C4-2B (cell line): ENCODE results near the gene SLC5A2.
A peak's percentile ranks its signal among the peaks of the same experiment; 100 is the strongest.
"Not testable (repeated sequence)": the region's sequence is repeated elsewhere in the genome, so short reads cannot be mapped to it uniquely, and the experiment has no call there.

ENCODE experiments used
- H3K27ac ChIP-seq: fragments of 450-650 bp; 2 replicates; pipeline ENCODE4 v1.5.1; 2017
- ZFX ChIP-seq: fragments of 450-650 bp; IDR thresholded peaks from 2 replicates; pipeline ENCODE4 v1.6.1; 2017
- TF ChIP-seq, protein P1 (sequence below): fragments of 450-650 bp; conservative IDR thresholded peaks from 2 replicates; pipeline ENCODE4 v1.5.1; 2017; ENCODE audit warnings: mild to moderate bottlenecking

SLC5A2 gene

DNA sequence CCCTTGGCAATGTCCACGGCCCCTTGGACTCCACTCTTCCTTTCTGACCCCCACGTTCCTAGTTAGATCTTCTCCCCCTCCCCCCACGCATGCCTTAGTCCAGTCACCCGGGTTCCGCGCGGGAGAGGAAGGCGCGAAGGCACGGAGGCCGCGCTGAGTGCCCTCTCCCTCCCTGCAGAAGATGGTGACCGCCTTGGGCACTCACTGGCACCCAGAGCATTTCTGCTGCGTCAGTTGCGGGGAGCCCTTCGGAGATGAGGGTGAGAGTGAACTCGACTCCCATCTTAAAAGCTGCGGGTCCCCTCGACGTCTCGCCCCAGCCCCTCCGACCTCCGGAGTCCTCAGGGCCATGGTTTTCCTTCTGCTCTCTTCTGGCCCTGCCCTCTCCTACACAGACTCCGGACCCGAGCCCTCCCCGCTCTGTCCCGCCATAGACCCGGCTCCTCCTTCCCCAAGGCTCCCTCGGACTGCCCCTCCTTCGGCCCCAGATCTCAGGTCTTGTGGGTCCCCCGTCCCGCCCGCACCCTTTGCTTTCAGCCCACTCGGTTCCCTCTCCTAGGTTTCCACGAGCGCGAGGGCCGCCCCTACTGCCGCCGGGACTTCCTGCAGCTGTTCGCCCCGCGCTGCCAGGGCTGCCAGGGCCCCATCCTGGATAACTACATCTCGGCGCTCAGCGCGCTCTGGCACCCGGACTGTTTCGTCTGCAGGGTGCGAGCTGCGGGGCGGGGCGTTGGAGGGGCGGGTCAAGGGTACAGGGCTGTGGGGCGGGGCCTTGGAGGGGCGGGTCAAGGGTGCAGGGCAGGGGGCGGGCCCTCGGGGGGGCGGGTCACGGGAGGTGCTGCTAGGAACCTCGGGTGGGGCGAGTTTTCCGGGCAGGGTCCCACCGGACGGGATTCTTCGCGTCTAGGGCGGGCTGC, 6.4 kb upstream of the SLC5A2 start:
- TF ChIP-seq, protein P1, sequence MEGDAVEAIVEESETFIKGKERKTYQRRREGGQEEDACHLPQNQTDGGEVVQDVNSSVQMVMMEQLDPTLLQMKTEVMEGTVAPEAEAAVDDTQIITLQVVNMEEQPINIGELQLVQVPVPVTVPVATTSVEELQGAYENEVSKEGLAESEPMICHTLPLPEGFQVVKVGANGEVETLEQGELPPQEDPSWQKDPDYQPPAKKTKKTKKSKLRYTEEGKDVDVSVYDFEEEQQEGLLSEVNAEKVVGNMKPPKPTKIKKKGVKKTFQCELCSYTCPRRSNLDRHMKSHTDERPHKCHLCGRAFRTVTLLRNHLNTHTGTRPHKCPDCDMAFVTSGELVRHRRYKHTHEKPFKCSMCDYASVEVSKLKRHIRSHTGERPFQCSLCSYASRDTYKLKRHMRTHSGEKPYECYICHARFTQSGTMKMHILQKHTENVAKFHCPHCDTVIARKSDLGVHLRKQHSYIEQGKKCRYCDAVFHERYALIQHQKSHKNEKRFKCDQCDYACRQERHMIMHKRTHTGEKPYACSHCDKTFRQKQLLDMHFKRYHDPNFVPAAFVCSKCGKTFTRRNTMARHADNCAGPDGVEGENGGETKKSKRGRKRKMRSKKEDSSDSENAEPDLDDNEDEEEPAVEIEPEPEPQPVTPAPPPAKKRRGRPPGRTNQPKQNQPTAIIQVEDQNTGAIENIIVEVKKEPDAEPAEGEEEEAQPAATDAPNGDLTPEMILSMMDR, result no peak
- no peak for TF ChIP-seq ZFX
- peak overlapping the region; percentile 70 for H3K27ac ChIP-seq

- TF ChIP-seq ZFX, result no peak
- TF ChIP-seq, protein P1, result peak; percentile 75
- H3K27ac ChIP-seq, result peak overlapping the region; percentile 70
These were observed 5.4 kb upstream of the SLC5A2 start for GRCh38 chr16:31477220-31478216.

- H3K27ac ChIP-seq, result no peak overlapping the region
These were observed 4.0 kb upstream of the SLC5A2 start for GRCh38 chr16:31478956-31479355.

DNA sequence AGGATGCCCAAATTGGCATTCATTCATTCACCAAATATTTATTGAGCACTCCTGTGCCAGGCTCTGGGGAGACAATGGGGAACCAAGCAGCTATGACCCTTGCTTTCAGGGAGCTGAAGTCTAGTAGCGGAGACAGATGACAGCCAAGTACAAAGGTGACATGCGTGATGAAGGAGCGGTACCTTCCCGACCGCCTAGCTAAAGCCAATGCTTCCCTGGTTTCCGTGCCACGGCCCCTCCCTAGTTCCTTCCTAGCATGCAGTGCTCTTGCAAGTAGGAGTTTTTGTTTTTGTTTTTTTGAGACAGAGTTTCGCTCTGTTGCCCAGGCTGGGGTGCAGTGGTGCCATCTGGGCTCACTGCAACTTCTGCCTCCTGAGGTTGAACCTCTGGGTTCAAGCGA, 3.2 kb upstream of the SLC5A2 start:
- H3K27ac ChIP-seq, result no peak overlapping the region
- TF ChIP-seq ZFX, result no peak
- TF ChIP-seq, protein P1, result no peak

More at GRCh38 chr16:31478956-31479355, 4.0 kb upstream of the SLC5A2 start:
- TF ChIP-seq, protein P1, result no peak
- TF ChIP-seq ZFX, result no peak

- no peak for TF ChIP-seq ZFX
- TF ChIP-seq, protein P1, result no peak
- no peak overlapping the region for H3K27ac ChIP-seq
These were observed 1.9 kb upstream of the SLC5A2 start for GRCh38 chr16:31480851-31481536.

GRCh38 chr16:31484048-31484447, 1.1 kb downstream of the SLC5A2 start:
- not testable (repeated sequence) for H3K27ac ChIP-seq

DNA sequence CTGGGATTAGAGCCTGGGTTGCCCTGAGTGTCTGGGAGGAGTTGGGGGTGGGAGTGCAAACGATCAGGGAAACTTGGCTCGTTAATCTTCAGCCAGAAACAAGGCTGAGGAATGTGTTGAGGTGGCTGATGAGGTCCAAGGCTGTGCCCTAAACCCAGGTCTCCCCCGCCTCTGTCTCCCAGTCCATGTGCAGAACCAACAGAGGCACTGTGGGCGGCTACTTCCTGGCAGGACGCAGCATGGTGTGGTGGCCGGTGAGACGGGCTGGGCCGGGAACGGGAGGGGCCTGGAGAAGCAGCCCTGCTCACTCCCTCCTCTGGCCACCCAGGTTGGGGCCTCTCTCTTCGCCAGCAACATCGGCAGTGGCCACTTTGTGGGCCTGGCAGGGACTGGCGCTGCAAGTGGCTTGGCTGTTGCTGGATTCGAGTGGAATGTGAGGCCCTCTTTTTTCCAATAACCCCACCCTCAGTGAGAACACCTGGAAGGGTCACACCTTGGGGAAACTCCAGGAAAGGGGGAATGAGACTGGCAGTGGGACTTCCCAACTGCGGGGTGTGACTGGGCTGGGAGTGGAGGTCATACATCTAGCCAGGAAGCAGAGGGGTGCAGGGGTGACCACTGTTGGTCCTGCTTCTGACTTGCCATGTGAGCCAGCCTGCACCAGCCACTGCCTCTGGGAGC, 1.7 kb downstream of the SLC5A2 start:
- TF ChIP-seq, protein P1, result no peak
- TF ChIP-seq ZFX, result no peak
- H3K27ac ChIP-seq, result no peak overlapping the region
